Trophoblast cell (in vitro differentiated cells and primary cell): Measurements from ENCODE around the gene CTIF.

ENCODE experiments used
- DNase-seq, 2 donors: peaks; one replicate each; pipeline ENCODE4 v3.0.0-alpha.2; 2016
- H2AFZ ChIP-seq: 2 replicates; pipeline ENCODE4 v1.6.1; 2013; ENCODE audit warnings: low read length, moderate library complexity, mild to moderate bottlenecking; ENCODE audit not compliant: insufficient read depth, poor library complexity
- H2AK5ac ChIP-seq: 2 replicates; pipeline ENCODE4 v1.6.1; 2013; ENCODE audit warnings: mild to moderate bottlenecking, low read length
- H2BK120ac ChIP-seq: 2 replicates; pipeline ENCODE4 v1.6.1; 2013; ENCODE audit warnings: low read length, mild to moderate bottlenecking, moderate library complexity; ENCODE audit not compliant: insufficient read depth, poor library complexity
- H2BK12ac ChIP-seq: 2 replicates; pipeline ENCODE4 v1.6.1; 2013; ENCODE audit warnings: mild to moderate bottlenecking, low read length, moderate library complexity
- H2BK5ac ChIP-seq: 2 replicates; pipeline ENCODE4 v1.6.1; 2013; ENCODE audit warnings: low read length, low read depth, moderate library complexity, mild to moderate bottlenecking; ENCODE audit not compliant: poor library complexity
- H3K14ac ChIP-seq: 2 replicates; pipeline ENCODE4 v1.6.1; 2013; ENCODE audit warnings: mild to moderate bottlenecking, low read length
- H3K18ac ChIP-seq: 2 replicates; pipeline ENCODE4 v1.6.1; 2013; ENCODE audit warnings: mild to moderate bottlenecking, low read length
- H3K23ac ChIP-seq: 2 replicates; pipeline ENCODE4 v1.6.1; 2013; ENCODE audit warnings: low read length
- H3K27ac ChIP-seq: 2 replicates; pipeline ENCODE4 v1.5.1; 2013; ENCODE audit warnings: low read depth, mild to moderate bottlenecking, inconsistent platforms, low read length, moderate library complexity
- H3K27me3 ChIP-seq: 2 replicates; pipeline ENCODE4 v1.6.1; 2013; ENCODE audit warnings: inconsistent platforms, mild to moderate bottlenecking, low read length, moderate library complexity; ENCODE audit not compliant: insufficient read depth
- H3K36me3 ChIP-seq, 2 experiments: 1 replicate in 1 of 2; 2 replicates in 1 of 2; pipeline ENCODE4 v1.6.1; 2013; ENCODE audit warnings: low read length in 2 of 2, mild to moderate bottlenecking in 2 of 2, moderate library complexity in 1 of 2; ENCODE audit not compliant: insufficient read depth in 2 of 2, control insufficient read depth in 1 of 2
- H3K4ac ChIP-seq: 2 replicates; pipeline ENCODE4 v1.6.1; 2013; ENCODE audit warnings: low read depth, mild to moderate bottlenecking, low read length, moderate library complexity
- H3K4me1 ChIP-seq, 2 experiments: 1 replicate in 1 of 2; 2 replicates in 1 of 2; pipeline ENCODE4 v1.6.1; 2013; ENCODE audit warnings: low read length in 2 of 2, mild to moderate bottlenecking in 2 of 2, moderate library complexity in 1 of 2; ENCODE audit not compliant: insufficient read depth in 2 of 2, control insufficient read depth in 1 of 2
- H3K4me2 ChIP-seq: 2 replicates; pipeline ENCODE4 v1.6.1; 2013; ENCODE audit warnings: inconsistent platforms, mild to moderate bottlenecking, low read length, moderate library complexity
- H3K4me3 ChIP-seq: 2 replicates; pipeline ENCODE4 v1.5.1; 2013; ENCODE audit warnings: mild to moderate bottlenecking, low read depth, low read length, inconsistent platforms
- H3K79me1 ChIP-seq: one replicate; pipeline ENCODE4 v1.6.1; 2013; ENCODE audit warnings: low read length
- H3K79me2 ChIP-seq: 2 replicates; pipeline ENCODE4 v1.6.1; 2013; ENCODE audit warnings: low read length, mild to moderate bottlenecking; ENCODE audit not compliant: control insufficient read depth, insufficient read depth, poor library complexity
- H3K9ac ChIP-seq: 2 replicates; pipeline ENCODE4 v1.6.1; 2013; ENCODE audit warnings: mild to moderate bottlenecking, low read length
- H3K9me3 ChIP-seq: 2 replicates; pipeline ENCODE4 v1.6.1; 2013; ENCODE audit warnings: low read depth, mild to moderate bottlenecking, control low read depth, inconsistent platforms, low read length; ENCODE audit not compliant: insufficient read depth
- H4K12ac ChIP-seq: 2 replicates; pipeline ENCODE4 v1.6.1; 2013; ENCODE audit warnings: low read depth, mild to moderate bottlenecking, low read length, moderate library complexity
- H4K8ac ChIP-seq: 2 replicates; pipeline ENCODE4 v1.6.1; 2013; ENCODE audit warnings: low read depth, mild to moderate bottlenecking, low read length, moderate library complexity
- H4K91ac ChIP-seq: one replicate; pipeline ENCODE4 v1.6.1; 2013; ENCODE audit warnings: low read depth, mild to moderate bottlenecking, low read length, moderate library complexity
- WGBS: extraction: QIAGEN DNeasy Blood & Tissue Kit; methylation state at CpG from one replicate; pipeline ENCODE4 v1.1.7; 2013; ENCODE audit warnings: missing lambda C conversion rate; ENCODE audit not compliant: insufficient read length, insufficient coverage; ENCODE audit errors: extremely low coverage; 5-methylcytosine and 5-hydroxymethylcytosine counted together

CTIF gene

GRCh38 chr18:48896326-48896874 lies 357.6 kb downstream of the CTIF start:
- no CpG with 5 or more reads among the region's 8 CpGs for WGBS
- H2BK5ac ChIP-seq: peak overlapping the region; percentile 10
- H3K36me3 ChIP-seq: no peaks in the 10 kb centered on the region
- no peak overlapping the region for H3K9ac ChIP-seq
- H3K4me2 ChIP-seq: no peak overlapping the region
- H3K79me2 ChIP-seq: no peaks in the 10 kb centered on the region
- peaks cover 15% of the 10 kb centered on the region for H3K79me1 ChIP-seq
- peaks cover 14 to 15% of the 10 kb centered on the region in 2 experiments for H3K4me1 ChIP-seq
- peak overlapping the region; percentile 63 for H2BK12ac ChIP-seq
- no peak overlapping the region for H3K23ac ChIP-seq
- no peak overlapping the region for H3K4me3 ChIP-seq
- peak overlapping the region; percentile 33 for H3K14ac ChIP-seq
- no peak for DNase-seq
- no peak overlapping the region for H2AFZ ChIP-seq
- no peaks in the 10 kb centered on the region for H3K27me3 ChIP-seq
- H4K8ac ChIP-seq: peak overlapping the region; percentile 53
- H3K27ac ChIP-seq: no peak overlapping the region
- H4K91ac ChIP-seq: peak overlapping the region; percentile 71
- peak overlapping the region; percentile 48 for H3K18ac ChIP-seq
- no peak overlapping the region for H4K12ac ChIP-seq
- no peak overlapping the region for H3K4ac ChIP-seq
- peak overlapping the region; percentile 62 for H2BK120ac ChIP-seq
- H3K9me3 ChIP-seq: no peaks in the 10 kb centered on the region
- peak overlapping the region; percentile 49 for H2AK5ac ChIP-seq

GRCh38 chr18:48896875-48897511 lies 358.2 kb downstream of the CTIF start:
- no CpG with 5 or more reads among the region's 9 CpGs for whole genome bisulfite sequencing
- Histone ChIP-seq H3K36me3 (no peaks in the 10 kb centered on the region), H3K79me2 (no peaks in the 10 kb centered on the region), H3K4ac (no peak overlapping the region), H3K79me1 (peaks cover 17% of the 10 kb centered on the region), H4K91ac (peak overlapping the region; percentile 71), H3K23ac (no peak overlapping the region), H3K9me3 (no peaks in the 10 kb centered on the region), H3K27me3 (no peaks in the 10 kb centered on the region), H3K18ac (peak overlapping the region; percentile 48), H3K4me2 (no peak overlapping the region), H2BK5ac (peak overlapping the region; percentile 10), H3K27ac (no peak overlapping the region), H2BK12ac (peak overlapping the region; percentile 67), H3K14ac (peak overlapping the region; percentile 33), H4K12ac (no peak overlapping the region), H2AK5ac (peak overlapping the region; percentile 49), H3K9ac (no peak overlapping the region), H2BK120ac (peak overlapping the region; percentile 62), H2AFZ (no peak overlapping the region), H3K4me3 (no peak overlapping the region), H4K8ac (no peak overlapping the region), H3K4me1 (peaks cover 17 to 20% of the 10 kb centered on the region in 2 experiments)
- DNase-seq: peak; percentile 40

- no peak overlapping the region for H4K12ac ChIP-seq
- no peak overlapping the region for H3K23ac ChIP-seq
- H3K4me2 ChIP-seq: no peak overlapping the region
- H3K4me3 ChIP-seq: no peak overlapping the region
- H3K18ac ChIP-seq: peak overlapping the region; percentile 61
- H3K27me3 ChIP-seq: no peaks in the 10 kb centered on the region
- H4K8ac ChIP-seq: no peak overlapping the region
- peak overlapping the region; percentile 35 for H2AK5ac ChIP-seq
- no peak overlapping the region for H3K4ac ChIP-seq
- no peak overlapping the region for H2AFZ ChIP-seq
- peak overlapping the region; percentile 71 for H4K91ac ChIP-seq
- peak overlapping the region; percentile 52 for H2BK120ac ChIP-seq
- H3K14ac ChIP-seq: peak overlapping the region; percentile 16
- WGBS: no CpG with 5 or more reads among the region's 5 CpGs
- H3K9me3 ChIP-seq: no peaks in the 10 kb centered on the region
- no peak overlapping the region for H3K27ac ChIP-seq
- peak overlapping the region; percentile 67 for H2BK12ac ChIP-seq
- H2BK5ac ChIP-seq: no peak overlapping the region
- H3K79me2 ChIP-seq: no peaks in the 10 kb centered on the region
- peaks cover 21 to 26% of the 10 kb centered on the region in 2 experiments for H3K4me1 ChIP-seq
- H3K79me1 ChIP-seq: peaks cover 16% of the 10 kb centered on the region
- no peak overlapping the region for H3K9ac ChIP-seq
- H3K36me3 ChIP-seq: no peaks in the 10 kb centered on the region
- no peak for DNase-seq
These were observed 358.7 kb downstream of the CTIF start for GRCh38 chr18:48897531-48897930.

- no peak overlapping the region for H3K9ac ChIP-seq
- H2AFZ ChIP-seq: no peak overlapping the region
- H3K36me3 ChIP-seq: no peaks in the 10 kb centered on the region
- no peak for DNase-seq
- H3K18ac ChIP-seq: no peak overlapping the region
- no peak overlapping the region for H3K4me3 ChIP-seq
- H4K91ac ChIP-seq: no peak overlapping the region
- H3K79me1 ChIP-seq: peaks cover 16% of the 10 kb centered on the region
- no peaks in the 10 kb centered on the region for H3K79me2 ChIP-seq
- H2AK5ac ChIP-seq: no peak overlapping the region
- H3K4me1 ChIP-seq: peaks cover 21 to 26% of the 10 kb centered on the region in 2 experiments
- H2BK5ac ChIP-seq: no peak overlapping the region
- H2BK12ac ChIP-seq: no peak overlapping the region
- H3K4ac ChIP-seq: no peak overlapping the region
- no peak overlapping the region for H3K23ac ChIP-seq
- no CpG with 5 or more reads among the region's 4 CpGs for WGBS
- no peak overlapping the region for H3K4me2 ChIP-seq
- no peak overlapping the region for H3K14ac ChIP-seq
- H3K9me3 ChIP-seq: no peaks in the 10 kb centered on the region
- no peak overlapping the region for H2BK120ac ChIP-seq
- no peak overlapping the region for H3K27ac ChIP-seq
- no peak overlapping the region for H4K8ac ChIP-seq
- H4K12ac ChIP-seq: no peak overlapping the region
- H3K27me3 ChIP-seq: no peaks in the 10 kb centered on the region
These were observed 359.7 kb downstream of the CTIF start for GRCh38 chr18:48898521-48898920.
